AG04449 (cell line): ENCODE measurements around the gene VPS33A.

ENCODE experiments used
- CTCF ChIA-PET: fragments of 350-600 bp; formaldehyde crosslinking; extraction: SDS; loops from one replicate; lab custom pipeline; 2021; ENCODE audit warnings: antibody characterized with exemption; lab: Yijun Ruan, JAX
- POLR2A ChIA-PET: fragments of 400-600, 350-600 bp; formaldehyde crosslinking; extraction: SDS; loops from one replicate; lab custom pipeline; 2020; ENCODE audit warnings: antibody characterized with exemption, inconsistent platforms; lab: Yijun Ruan, JAX
- DNase-seq: peaks from one replicate; pipeline ENCODE4 v3.0.0-alpha.2; 2010; ENCODE audit warnings: low read depth, low spot score
- H3K4me3 ChIP-seq: 2 replicates; pipeline ENCODE4 v1.5.1; 2011; ENCODE audit warnings: low read depth, mild to moderate bottlenecking, control low read depth, low read length
- TF ChIP-seq, protein P1 (sequence below): IDR thresholded peaks from one replicate; pipeline ENCODE4 v1.5.1; 2011; ENCODE audit warnings: mild to moderate bottlenecking, moderate library complexity, low read length, control low read depth, inconsistent platforms; ENCODE audit not compliant: insufficient read depth; ENCODE audit errors: missing control alignments

The VPS33A gene

DNA sequence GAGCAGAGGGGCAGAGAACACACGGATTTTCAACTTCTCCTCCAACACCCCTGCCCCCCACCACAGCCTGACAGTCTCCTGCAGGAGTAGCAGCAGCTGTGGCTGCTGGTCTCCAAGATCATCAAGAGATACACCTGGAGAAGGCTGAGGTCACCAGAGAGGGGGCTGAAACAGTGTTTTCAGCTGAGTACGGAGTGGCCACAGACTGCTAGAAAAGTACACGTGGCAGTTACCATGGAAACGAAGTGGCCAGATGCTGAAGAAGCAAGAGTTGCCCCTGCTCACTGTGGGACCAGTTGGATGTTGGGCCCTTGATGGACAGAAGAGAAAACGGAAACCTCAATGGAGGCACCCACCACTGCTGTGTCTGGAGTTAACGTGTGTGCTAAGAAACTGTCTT lies 35.5 kb downstream of the VPS33A start:
- TF ChIP-seq, protein P1, sequence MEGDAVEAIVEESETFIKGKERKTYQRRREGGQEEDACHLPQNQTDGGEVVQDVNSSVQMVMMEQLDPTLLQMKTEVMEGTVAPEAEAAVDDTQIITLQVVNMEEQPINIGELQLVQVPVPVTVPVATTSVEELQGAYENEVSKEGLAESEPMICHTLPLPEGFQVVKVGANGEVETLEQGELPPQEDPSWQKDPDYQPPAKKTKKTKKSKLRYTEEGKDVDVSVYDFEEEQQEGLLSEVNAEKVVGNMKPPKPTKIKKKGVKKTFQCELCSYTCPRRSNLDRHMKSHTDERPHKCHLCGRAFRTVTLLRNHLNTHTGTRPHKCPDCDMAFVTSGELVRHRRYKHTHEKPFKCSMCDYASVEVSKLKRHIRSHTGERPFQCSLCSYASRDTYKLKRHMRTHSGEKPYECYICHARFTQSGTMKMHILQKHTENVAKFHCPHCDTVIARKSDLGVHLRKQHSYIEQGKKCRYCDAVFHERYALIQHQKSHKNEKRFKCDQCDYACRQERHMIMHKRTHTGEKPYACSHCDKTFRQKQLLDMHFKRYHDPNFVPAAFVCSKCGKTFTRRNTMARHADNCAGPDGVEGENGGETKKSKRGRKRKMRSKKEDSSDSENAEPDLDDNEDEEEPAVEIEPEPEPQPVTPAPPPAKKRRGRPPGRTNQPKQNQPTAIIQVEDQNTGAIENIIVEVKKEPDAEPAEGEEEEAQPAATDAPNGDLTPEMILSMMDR, result no peak
- H3K4me3 ChIP-seq, result no peak overlapping the region
- DNase-seq, result no peak
- ChIA-PET POLR2A (no interaction called here), CTCF (no interaction called here)

DNA sequence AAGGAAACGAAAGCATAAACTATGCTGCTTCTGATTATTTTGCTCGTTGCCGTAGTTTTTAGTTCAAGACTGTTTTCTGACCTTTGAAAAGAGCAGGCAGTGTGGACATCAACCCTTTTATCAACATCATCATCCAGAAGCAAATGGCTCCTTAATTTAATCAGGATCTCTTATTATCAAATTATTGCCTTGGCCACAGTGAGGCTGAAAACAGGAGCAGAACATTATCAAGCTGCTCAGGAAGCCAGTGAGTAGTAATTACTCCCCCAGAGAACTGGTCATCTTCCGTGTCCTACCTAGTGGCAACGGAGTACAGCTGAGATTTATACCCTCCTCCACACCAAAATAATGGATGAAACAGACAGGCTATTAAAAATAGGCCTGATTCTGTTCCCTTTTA lies 38.2 kb downstream of the VPS33A start:
- POLR2A ChIA-PET, result no interaction called here
- CTCF ChIA-PET, result no interaction called here
- TF ChIP-seq, protein P1, result no peak
- H3K4me3 ChIP-seq, result no peak overlapping the region
- DNase-seq, result no peak

DNA sequence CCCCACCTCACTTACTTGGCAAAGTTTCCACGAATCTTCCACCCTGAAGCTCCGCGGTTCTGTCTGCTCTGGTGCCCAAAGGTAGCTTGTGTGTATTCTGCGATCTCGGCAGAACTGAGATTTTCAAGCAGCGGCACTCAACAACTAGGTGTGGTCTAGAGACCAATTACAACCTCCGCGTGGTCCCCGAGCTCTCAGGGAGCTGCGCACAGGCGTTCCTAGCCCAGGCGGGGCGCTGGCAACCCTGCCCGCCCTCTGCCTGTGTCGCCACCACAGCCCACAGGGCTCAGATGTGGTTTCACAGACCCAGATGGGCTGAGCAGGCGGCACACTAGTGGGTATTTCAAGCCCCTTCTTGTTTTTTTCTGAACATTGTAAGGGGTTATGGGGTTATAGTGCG lies 39.0 kb downstream of the VPS33A start:
- CTCF ChIA-PET, result interaction anchor here (1.0 kb wide), 1 partner anchor 96 kb away, joined by 4 read pairs; no protein-coding TSS in a partner anchor

DNA sequence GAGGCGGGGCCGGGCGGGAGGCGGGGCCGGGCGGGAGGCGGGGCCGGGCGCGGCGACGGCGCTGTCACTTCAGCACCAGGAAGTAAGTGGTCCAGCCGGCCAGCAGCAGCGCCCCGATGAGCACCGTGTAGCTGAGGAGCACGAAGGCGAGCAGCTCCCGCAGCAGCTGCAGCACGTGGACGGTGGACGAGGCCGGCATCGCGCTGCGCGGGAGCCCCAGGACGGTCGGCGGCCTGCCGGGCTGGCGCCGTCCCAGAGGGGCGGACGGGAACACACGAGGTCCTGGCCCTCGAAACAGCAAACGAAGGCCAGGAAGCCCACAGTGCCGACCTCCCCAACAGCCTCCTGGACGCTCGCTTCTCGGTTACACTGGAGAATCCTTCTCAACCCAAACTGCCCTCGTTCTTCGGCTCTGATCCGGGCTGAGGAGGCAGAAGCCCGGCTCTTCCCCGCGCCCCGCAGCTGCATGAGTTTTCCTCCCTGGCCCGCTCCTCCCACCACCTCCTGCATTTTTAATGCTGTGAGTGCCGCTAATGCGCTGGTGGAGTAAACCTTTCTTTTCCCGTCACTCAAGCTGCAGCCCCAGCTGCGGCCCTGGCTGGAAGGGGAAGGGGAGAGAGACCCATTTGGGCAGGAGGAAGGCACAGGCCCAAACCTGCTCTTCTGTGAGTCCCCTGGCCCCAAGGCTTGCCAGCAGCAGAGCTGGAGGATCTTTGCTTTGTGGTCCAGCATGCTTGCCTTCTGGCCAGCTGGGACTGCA lies 39.7 kb downstream of the VPS33A start:
- no peak for DNase-seq
- H3K4me3 ChIP-seq, result peak overlapping the region; percentile 50
- CTCF ChIA-PET, result interaction anchor here (1.0 kb wide), 2 partner anchors 9 to 96 kb away, joined by 3 to 4 read pairs; no protein-coding TSS in a partner anchor
- POLR2A ChIA-PET, result interaction anchor here (0.9 to 1.4 kb wide), 3 partner anchors 11 to 179 kb away, joined by 3 to 4 read pairs (median 3); no protein-coding TSS in a partner anchor
- TF ChIP-seq, protein P1, result no peak

More for the DNA sequence above, 39.0 kb downstream of the VPS33A start:
- TF ChIP-seq, protein P1, result no peak
- POLR2A ChIA-PET, result no interaction called here
- no peak overlapping the region for H3K4me3 ChIP-seq
- no peak for DNase-seq

DNA sequence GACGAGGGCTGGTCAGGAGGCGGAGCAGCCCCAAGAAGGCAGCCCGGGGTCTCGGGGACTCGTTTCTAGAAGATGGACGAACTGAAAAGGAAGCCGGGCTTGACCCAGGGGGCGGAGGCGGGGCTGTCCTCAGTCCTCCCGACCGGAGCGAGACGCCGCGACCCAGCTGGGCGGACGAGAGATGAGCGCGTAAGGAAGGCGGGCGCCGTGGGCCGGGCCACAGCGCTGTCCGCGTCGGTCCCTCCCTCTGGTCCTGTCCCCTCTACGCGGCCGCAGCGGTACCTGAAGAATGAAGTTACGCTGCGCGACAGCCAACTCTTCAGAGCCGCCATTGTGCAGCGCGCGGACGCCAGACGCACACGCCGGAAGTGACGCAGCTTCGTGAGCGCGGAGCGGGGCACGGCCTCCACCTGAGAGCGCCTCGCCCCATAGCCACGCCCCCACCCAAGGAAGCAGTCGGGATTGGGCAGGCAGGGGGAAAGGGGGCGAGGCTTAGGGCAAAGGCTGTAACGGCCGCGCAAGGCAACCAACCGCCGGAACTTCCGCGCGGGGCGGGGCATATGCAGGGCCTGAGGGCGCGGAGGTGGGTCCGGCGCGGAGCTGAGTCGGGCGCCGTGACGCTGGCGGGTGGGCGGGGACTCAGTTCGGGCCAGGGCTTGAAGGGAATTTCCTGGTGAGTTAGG lies 40.5 kb downstream of the VPS33A start, which contains the start of gene DIABLO:
Gene DIABLO, minus strand, starts transcription at position 370 of the 683 bp plus-strand sequence. Its CDS starts 38 bp downstream, at position 332.
- peak within 1 kb of the TSS; percentile 95 for H3K4me3 ChIP-seq
- ChIA-PET POLR2A (interaction anchor here (0.8 to 1.4 kb wide), 4 partner anchors 9 to 178 kb away, joined by 3 to 4 read pairs (median 3); no protein-coding TSS in a partner anchor), CTCF (interaction anchor here (0.8 to 1.1 kb wide), 3 partner anchors 9 to 171 kb away, joined by 3 read pairs; no protein-coding TSS in a partner anchor)
- TF ChIP-seq, protein P1, result no peak
- peak; percentile 90 for DNase-seq
